Measurements from ENCODE around the gene SLC25A36. TPM values are rescaled to one million over a fixed set of nuclear protein-coding genes. Genes with fewer than 3 reads are reported as not detected.

SLC25A36 gene
- total RNA-seq, 1 donor from 2014 or later: 130 TPM

DNA sequence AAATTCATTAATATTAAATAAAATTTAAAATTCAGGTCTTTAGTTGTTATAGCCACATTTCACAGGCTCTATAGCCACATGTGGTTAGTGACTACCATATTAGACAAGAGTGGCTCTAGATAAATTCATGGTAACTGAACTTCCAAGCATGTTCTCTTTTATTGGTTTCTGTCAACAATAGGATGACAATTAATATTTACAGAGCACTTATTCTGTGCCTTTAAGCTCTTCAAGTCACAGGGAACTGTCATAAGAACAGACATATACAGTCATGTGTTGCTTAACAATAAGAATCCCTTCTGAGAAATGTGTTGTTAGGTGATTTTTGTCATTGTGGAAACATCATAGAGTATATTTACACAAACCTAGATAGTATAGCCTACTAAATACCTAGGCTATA, 38.8 kb upstream of the SLC25A36 start:
- H3K4me3 Mint-ChIP-seq (ENCODE audit: low read depth): no peak overlapping the region
- H3K27ac Mint-ChIP-seq: no peak overlapping the region
- peaks cover 15% of the 10 kb centered on the region for H3K4me1 Mint-ChIP-seq (ENCODE audit: low read depth)
- DNase-seq (ENCODE audit: low spot score, unreplicated experiment): no peak
- TF ChIP-seq, protein P1, sequence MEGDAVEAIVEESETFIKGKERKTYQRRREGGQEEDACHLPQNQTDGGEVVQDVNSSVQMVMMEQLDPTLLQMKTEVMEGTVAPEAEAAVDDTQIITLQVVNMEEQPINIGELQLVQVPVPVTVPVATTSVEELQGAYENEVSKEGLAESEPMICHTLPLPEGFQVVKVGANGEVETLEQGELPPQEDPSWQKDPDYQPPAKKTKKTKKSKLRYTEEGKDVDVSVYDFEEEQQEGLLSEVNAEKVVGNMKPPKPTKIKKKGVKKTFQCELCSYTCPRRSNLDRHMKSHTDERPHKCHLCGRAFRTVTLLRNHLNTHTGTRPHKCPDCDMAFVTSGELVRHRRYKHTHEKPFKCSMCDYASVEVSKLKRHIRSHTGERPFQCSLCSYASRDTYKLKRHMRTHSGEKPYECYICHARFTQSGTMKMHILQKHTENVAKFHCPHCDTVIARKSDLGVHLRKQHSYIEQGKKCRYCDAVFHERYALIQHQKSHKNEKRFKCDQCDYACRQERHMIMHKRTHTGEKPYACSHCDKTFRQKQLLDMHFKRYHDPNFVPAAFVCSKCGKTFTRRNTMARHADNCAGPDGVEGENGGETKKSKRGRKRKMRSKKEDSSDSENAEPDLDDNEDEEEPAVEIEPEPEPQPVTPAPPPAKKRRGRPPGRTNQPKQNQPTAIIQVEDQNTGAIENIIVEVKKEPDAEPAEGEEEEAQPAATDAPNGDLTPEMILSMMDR (IDR thresholded peaks at IDR 0.05; ENCODE audit: unreplicated experiment): no peak
- no peaks in the 10 kb centered on the region for H3K9me3 Mint-ChIP-seq (ENCODE audit: low read depth)
- H3K27me3 Mint-ChIP-seq: no peaks in the 10 kb centered on the region
- H3K36me3 Mint-ChIP-seq (ENCODE audit: insufficient read depth): no peaks in the 10 kb centered on the region

DNA sequence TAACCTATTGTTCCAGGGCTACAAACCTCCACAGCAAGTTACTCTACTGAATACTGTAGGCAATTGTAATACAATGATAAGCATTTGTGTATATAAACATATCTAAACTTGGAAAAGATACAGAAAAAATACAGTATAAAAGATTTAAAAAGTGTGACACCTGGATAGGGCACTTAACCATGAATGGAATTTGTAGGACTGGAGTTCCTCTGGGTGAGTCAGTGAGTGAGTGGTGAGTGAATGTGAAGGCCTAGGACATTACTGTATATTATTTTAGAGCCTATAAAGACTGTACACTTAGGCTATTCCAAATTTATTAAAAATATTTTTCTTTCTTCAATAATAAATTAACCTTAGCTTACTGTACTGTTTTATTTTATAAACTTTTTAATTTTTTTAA, 38.4 kb upstream of the SLC25A36 start:
- H3K4me1 Mint-ChIP-seq (ENCODE audit: low read depth): peaks cover 15% of the 10 kb centered on the region
- no peaks in the 10 kb centered on the region for H3K9me3 Mint-ChIP-seq (ENCODE audit: low read depth)

DNA sequence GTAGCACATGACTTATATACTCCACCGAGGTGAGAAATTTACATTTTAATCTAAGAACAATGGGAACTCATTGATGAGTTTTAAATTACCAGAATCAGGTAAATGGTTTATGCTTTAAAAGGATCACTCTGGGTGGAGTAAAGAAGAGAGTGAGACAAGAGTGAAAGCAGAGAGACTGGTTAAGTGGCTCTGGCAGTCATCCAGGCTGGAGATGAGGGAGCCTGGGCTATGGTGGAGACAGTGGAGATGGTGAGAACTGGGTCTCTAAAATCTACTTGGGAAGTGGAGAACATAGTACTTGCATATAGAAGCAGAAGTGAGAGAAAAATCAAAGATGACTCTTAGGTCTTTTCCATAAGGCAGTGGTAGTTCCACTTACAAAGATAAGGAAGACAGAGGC, 37.1 kb upstream of the SLC25A36 start:
- DNase-seq (ENCODE audit: low spot score, unreplicated experiment): no peak
- H3K9me3 Mint-ChIP-seq (ENCODE audit: low read depth): no peaks in the 10 kb centered on the region
- TF ChIP-seq, protein P1 (IDR thresholded peaks at IDR 0.05; ENCODE audit: unreplicated experiment): no peak
- no peaks in the 10 kb centered on the region for H3K27me3 Mint-ChIP-seq
- no peaks in the 10 kb centered on the region for H3K36me3 Mint-ChIP-seq (ENCODE audit: insufficient read depth)
- H3K4me3 Mint-ChIP-seq (ENCODE audit: low read depth): no peak overlapping the region
- no peak overlapping the region for H3K27ac Mint-ChIP-seq
- H3K4me1 Mint-ChIP-seq (ENCODE audit: low read depth): peaks cover 11% of the 10 kb centered on the region

More for the DNA sequence above, 38.4 kb upstream of the SLC25A36 start:
- no peaks in the 10 kb centered on the region for H3K27me3 Mint-ChIP-seq
- no peak for DNase-seq (ENCODE audit: low spot score, unreplicated experiment)
- H3K27ac Mint-ChIP-seq: no peak overlapping the region
- TF ChIP-seq, protein P1 (IDR thresholded peaks at IDR 0.05; ENCODE audit: unreplicated experiment): no peak
- H3K36me3 Mint-ChIP-seq (ENCODE audit: insufficient read depth): no peaks in the 10 kb centered on the region
- H3K4me3 Mint-ChIP-seq (ENCODE audit: low read depth): no peak overlapping the region

DNA sequence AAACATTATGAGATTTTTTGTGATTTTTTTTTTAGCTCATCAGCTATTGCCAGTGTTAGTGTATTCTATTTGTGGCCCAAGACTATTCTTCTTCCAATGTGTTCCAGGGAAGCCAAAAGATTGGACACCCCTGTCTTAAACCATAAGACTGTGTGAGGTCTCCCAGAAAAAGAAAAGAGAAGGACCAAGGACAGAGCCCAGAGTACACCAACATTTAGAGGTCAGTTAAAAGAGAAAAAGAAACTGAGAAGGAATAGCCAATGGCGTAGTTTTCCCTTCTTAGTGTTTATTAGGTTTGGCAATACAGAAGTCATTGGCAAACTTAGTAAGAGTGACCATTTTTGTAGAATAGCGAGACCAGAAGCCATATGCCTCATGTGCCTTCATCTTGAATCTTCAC, 36.1 kb upstream of the SLC25A36 start:
- H3K36me3 Mint-ChIP-seq (ENCODE audit: insufficient read depth): no peaks in the 10 kb centered on the region
- no peaks in the 10 kb centered on the region for H3K27me3 Mint-ChIP-seq
- TF ChIP-seq, protein P1 (IDR thresholded peaks at IDR 0.05; ENCODE audit: unreplicated experiment): no peak
- no peak for DNase-seq (ENCODE audit: low spot score, unreplicated experiment)
- peaks cover 8% of the 10 kb centered on the region for H3K4me1 Mint-ChIP-seq (ENCODE audit: low read depth)
- no peaks in the 10 kb centered on the region for H3K9me3 Mint-ChIP-seq (ENCODE audit: low read depth)
- H3K4me3 Mint-ChIP-seq (ENCODE audit: low read depth): no peak overlapping the region
- no peak overlapping the region for H3K27ac Mint-ChIP-seq

DNA sequence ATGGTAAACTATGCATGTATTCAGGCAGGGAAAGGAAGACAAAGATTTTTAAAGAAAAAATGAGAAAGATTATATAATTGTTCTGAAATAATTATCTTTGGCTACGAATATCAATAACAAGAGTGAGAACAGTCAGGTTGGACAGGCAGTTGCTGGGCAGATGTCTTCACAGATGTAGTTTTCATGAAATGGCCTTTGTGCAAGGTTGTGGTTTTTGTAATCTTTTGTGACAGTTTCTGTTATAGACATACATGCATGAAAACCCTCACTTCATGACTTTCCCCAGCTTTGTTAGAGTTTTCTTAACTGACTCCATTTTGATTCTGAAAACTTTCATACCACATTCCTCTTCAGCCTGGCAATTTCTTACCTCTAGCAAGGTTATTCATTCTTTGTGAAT, 34.9 kb upstream of the SLC25A36 start:
- H3K9me3 Mint-ChIP-seq (ENCODE audit: low read depth): no peaks in the 10 kb centered on the region
- no peak overlapping the region for H3K4me3 Mint-ChIP-seq (ENCODE audit: low read depth)
- H3K27me3 Mint-ChIP-seq: no peaks in the 10 kb centered on the region
- DNase-seq (ENCODE audit: low spot score, unreplicated experiment): no peak
- no peak overlapping the region for H3K27ac Mint-ChIP-seq
- no peaks in the 10 kb centered on the region for H3K36me3 Mint-ChIP-seq (ENCODE audit: insufficient read depth)
- TF ChIP-seq, protein P1 (IDR thresholded peaks at IDR 0.05; ENCODE audit: unreplicated experiment): no peak
- H3K4me1 Mint-ChIP-seq (ENCODE audit: low read depth): peaks cover 11% of the 10 kb centered on the region

Measured in progenitor cell of endocrine pancreas (in vitro differentiated cells).